HuH-7 (cell line): ENCODE results near the gene DAAM2.

Experiments used
- DNase-seq: peaks from one replicate; pipeline ENCODE4 v3.0.0; 2011; ENCODE audit warnings: low spot score

DAAM2 gene

DNA sequence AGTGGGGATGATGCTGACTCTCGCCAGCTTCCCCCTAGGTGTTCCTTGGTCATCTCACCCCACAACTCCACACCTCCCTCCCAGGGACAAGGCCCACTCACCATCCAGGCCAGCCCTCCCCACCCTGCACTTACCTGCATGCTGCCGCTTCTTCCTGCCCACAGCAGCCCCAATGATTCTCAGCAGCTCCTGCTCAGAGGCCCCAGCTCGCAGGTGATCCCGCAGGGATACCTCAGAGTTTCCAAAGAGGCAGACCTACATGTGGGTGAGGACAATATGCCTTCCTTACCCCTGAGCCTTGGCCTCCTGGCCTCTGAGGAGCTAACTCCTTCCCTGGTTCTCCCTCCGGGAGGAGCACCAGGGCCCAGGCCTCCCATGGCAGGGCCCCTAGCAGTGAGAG lies 117.5 kb downstream of the DAAM2 start:
- no peak for DNase-seq

DNA sequence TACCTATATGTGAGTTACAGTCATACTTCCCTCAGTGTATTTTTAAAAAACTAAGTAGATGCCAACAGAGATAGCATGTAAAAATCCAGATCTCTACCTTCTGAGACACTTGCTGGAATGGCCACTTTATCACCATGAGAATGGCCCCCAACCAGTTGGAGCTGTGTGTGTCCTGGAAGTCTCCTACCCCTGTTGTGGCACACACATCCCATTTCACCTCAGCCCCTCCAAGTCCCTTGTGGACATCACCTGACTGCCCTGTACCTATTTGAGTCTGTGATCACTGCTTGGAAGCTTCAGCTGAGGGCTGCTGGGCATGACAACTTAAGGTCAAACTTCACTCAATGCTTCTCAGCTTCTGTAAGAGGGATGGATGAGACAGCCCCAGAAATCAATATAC lies 118.0 kb downstream of the DAAM2 start:
- no peak for DNase-seq

DNA sequence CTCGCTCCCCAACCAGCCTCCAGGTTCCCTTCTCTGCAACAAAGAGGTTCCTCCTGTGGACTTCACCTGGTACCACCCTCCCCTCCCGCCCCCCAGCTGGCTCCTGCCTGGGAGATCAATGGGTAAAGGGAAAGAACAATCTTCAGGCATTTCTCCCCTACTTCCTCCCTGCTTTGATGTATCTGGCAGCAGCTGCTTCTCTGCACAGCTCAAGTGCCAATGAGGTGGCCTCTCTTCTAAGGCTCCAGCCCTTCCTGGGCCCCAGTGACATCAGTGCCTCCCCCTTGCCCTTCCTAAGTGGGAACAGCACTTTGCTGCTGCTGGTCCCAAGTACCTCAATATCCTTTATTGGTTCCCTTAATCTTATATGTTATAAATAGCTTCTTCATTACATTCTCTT lies 118.6 kb downstream of the DAAM2 start:
- no peak for DNase-seq

DNA sequence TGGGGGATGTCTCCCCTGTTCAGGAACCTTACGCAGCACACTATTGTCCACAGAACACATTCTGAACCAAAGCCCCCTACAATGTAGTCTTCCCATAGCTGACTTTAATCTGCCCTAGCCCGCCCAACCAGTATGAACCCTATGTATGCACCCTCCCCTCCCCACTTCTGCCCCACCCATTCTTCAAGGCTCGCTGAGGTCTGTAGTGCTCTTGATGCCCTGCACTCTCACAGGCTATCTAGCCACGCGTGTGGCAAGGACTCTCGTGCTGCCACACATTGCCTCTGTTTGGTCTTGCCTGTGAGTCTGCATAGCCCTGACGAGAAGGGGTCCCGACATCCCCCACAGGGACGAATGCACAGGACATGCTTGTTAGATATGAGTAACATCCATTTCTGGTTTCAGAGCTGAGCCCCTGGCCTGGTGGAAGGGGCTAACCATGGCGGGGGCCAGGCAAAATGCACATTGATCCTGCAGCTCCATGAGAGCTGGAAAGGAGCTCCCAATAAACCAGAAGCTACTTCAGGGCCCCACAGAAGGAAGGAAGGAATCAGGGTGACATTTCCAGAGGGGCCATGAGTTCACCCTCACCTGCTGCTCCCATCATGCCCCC lies 119.4 kb downstream of the DAAM2 start:
- no peak for DNase-seq

- DNase-seq: no peak
Observed at GRCh38 chr6:39912446-39912845, 120.3 kb downstream of the DAAM2 start.

- DNase-seq: no peak
Observed at GRCh38 chr6:39913391-39913916, 121.3 kb downstream of the DAAM2 start.

GRCh38 chr6:39914239-39914638 lies 122.1 kb downstream of the DAAM2 start:
- DNase-seq: no peak

- no peak for DNase-seq
Observed at GRCh38 chr6:39915866-39916265, 123.7 kb downstream of the DAAM2 start.

GRCh38 chr6:39917329-39917728 lies 125.2 kb downstream of the DAAM2 start:
- no peak for DNase-seq

DNA sequence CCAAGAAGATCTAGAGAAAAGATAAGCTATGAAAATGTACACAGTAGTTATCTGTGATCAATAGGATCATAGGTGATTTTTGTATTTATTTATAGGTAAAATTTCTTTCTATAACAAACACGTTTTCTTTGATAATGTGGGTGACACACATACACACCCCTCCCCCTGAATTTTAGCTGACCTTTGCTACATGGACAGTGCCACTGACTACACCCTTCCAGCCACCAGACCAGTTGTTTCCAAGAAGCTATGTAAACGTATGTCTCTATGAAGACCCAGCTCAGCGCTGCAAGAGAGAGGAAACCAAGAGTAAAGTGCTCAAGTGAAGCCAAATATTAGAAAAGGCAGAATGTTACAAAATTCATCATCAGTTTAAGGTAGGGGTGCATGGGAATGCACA lies 125.8 kb downstream of the DAAM2 start:
- no peak for DNase-seq

DNA sequence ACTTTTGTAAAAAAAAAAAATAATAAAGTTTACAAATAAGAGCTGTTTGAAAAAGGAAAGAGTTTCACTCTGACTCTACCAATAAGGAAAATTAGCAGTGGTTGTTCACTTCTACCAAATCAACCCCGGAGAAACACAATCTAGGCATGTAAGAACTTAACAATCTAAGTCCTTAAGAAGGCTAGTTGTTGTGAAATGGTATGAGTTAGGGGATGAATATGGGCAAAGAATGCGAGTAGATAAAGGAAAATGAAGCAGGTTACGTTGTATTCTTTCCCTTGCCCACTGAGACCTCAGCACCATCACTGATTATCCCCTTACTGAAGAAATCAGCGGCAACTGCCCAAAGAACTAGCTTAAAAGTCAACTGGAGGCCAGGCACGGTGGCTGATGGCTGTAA lies 126.7 kb downstream of the DAAM2 start:
- no peak for DNase-seq

DNA sequence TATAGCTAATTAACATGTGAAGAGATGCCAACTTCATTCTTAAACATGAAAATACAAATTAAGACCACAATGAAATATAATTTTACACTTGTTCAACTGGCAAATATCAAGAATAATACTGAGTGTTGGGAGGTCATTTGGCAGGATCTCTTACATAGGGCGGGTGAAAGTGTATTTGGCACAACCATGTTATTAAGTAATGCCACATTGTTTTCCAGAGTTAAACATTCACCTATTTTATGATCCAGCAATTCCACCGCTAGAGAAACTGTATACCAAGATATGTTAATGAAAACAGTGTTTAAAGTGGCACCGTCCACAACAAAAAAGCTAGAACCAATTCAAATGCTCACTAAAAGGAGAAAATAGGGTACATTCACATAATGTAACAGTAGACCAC lies 128.0 kb downstream of the DAAM2 start:
- no peak for DNase-seq

DNA sequence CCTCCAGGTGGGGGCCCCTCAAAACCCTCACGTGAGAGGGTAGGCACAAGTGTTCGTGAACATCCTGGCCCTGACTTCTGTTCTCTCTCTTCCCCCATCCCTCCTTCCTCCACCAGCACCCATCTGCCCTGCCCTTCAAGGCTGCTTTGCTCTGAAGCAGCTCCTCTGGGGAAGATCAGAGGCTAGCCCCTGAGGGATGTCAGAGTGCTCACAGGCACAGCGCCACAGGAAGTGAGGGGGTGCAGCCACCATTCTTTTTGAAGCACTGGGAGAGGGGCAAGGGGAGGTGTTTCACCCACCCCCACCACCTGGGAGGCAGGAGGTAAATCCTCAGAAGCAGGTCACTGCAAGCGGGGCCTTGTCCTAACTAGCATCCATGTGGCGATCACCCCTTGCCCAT lies 130.6 kb downstream of the DAAM2 start:
- no peak for DNase-seq

GRCh38 chr6:39923394-39923793 lies 131.2 kb downstream of the DAAM2 start:
- no peak for DNase-seq

DNA sequence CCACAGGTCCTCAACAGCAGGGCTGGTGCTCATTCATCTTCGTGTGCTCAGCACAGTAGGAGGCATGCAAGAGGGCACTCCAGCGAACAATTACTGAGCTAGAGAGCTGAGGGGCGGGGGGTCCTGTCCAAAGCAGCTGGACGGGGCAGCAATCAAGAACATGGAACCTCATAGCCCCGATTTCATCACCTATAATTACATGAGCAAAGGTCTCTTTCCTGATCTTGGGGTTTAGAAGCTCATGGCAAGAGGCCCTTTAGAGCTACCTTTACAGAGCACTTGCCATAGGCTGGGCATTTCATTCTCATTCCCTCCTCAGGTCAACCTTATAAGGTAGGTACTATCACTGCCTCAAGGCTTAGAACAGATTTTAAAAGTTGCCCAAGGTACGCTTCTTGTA lies 131.7 kb downstream of the DAAM2 start:
- no peak for DNase-seq

GRCh38 chr6:39924283-39924682 lies 132.1 kb downstream of the DAAM2 start:
- no peak for DNase-seq

- no peak for DNase-seq
Observed at GRCh38 chr6:39925191-39925930, 133.2 kb downstream of the DAAM2 start.

DNA sequence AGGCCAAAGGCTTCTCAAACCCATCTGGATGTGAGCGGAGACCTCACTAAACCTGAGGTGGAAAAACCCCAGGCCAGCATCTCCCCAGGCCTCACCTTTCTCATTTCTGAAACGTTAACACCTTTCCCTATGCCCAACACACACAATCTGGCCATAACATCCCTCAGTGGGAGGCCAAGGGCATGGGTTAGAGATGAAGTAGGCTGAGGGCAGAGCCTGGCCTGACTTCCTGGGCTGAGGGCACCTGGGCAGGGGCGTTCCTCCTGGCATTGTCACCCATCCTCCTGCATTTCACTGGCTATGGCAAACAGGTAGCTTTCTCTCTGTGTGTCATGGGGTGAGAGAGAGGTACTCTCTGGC lies 133.7 kb downstream of the DAAM2 start:
- no peak for DNase-seq

DNA sequence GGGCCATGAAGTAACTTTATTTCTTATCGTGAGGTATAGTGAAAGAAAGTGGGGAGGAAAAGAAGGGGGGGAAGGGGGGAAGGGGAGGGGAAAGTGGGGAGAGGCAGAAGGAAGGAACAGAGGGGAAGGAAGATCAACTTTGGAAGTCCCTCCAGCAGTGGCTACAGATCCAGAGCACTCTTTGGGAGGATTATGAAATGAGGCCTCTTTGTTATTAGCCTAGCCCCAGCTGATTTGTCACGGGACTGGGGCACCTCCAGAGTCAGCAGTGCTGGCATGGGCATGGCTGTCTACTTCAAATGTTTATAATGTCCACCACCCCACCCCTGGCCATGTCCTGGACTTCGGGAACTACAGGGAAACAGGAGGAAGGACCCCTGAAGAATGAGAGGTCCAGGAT lies 134.5 kb downstream of the DAAM2 start:
- DNase-seq: no peak

- no peak for DNase-seq
Observed at GRCh38 chr6:39927159-39927558, 135.0 kb downstream of the DAAM2 start.

GRCh38 chr6:39929039-39929732 lies 137.0 kb downstream of the DAAM2 start:
- no peak for DNase-seq

DNA sequence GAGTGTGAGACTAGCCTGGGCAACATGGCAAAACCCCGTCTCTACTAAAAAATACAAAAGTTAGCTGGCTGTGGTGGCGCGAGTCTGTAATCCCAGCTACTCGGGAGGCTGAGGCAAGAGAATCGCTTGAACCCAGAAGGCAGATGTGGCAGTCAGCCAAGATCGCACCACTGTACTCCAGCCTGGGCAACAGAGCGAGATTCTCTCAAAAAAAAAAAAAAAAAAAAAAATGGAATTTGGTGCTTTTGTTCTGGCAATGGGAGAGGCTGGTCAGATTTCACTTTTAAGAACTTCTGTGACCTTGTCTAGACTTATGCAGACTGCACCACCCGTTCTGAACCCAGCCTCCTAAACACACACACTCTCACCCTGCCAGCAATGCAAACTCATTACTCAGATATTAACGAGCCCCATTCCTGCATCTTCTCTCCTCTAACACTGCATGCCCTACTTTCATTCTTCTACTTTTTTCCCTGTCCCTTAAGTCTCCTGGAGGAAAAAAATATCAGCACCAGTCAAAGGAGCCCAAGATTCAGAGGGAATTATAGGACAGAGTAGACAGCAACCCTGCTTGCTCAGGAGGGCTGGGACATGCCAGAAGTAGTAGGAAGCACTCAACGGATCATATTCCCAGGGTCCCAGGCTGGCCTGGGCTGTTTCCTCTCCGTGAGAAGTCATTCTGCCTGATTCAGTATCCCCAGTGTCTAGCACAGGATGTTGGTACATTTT lies 137.7 kb downstream of the DAAM2 start:
- DNase-seq: no peak

- DNase-seq: no peak
Observed at GRCh38 chr6:39930540-39930939, 138.4 kb downstream of the DAAM2 start.
